GM13977 (cell line): Measurements from ENCODE around the gene NANOS2.

Experiments
- DNase-seq: peaks from one replicate; pipeline ENCODE4 v3.0.0; 2012; ENCODE audit warnings: low spot score
- in situ Hi-C: fragments of 300-500 bp; cut with MboI; formaldehyde crosslinking; loops from one replicate; pipeline ENCODE4 v1.12.0; 2022; ENCODE audit warnings: low sequenced_read_pairs, low pct_unique_long_range_greater_than_20kb, mixed read lengths, inconsistent platforms; ENCODE audit not compliant: unreplicated experiment
- TF ChIP-seq, protein P1 (sequence below): IDR thresholded peaks from 2 replicates; pipeline ENCODE4 v1.5.1; 2012; ENCODE audit warnings: mild to moderate bottlenecking, control low read depth; ENCODE audit not compliant: insufficient read depth; ENCODE audit errors: extremely low read depth, missing control alignments

Gene NANOS2

DNA sequence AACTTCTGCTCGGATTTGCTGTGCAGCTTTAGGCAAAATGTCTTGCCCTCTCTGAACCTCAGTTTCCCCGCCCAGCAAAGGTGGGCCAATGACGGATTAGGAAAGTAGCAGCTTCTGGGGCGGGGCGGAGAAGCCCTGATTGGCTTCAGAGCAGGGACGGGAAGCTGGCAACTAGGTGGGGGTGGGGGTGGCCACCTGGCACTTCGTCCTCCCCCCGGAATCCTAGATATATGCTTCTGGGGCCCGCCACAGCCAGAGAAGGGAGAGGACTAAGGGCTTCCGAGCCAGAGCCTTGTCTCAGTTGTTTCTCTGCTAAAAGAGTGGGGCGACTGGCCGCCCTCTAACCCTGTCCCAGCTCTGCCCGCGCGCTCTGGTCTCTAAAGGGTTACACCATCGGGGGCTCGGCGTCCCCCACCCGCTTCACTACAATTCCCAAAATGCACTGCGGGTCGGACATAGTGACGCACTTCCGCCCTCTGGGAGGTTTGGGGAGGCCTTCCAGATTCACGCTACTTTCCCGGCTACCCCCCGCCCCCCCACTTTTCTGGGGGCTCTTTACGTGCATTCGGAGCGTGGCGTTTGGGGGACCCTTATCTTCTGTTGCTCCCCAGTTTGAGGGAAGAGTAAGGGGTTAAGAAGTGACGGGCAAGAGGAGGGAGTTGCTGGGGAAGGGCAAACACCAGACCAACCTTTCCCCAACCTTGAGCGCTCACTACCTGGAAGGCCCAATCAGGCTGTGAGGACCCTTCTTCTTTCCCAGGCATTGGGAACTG is 28.0 kb downstream of the NANOS2 start:
- peak; percentile 95 for DNase-seq
- TF ChIP-seq, protein P1, sequence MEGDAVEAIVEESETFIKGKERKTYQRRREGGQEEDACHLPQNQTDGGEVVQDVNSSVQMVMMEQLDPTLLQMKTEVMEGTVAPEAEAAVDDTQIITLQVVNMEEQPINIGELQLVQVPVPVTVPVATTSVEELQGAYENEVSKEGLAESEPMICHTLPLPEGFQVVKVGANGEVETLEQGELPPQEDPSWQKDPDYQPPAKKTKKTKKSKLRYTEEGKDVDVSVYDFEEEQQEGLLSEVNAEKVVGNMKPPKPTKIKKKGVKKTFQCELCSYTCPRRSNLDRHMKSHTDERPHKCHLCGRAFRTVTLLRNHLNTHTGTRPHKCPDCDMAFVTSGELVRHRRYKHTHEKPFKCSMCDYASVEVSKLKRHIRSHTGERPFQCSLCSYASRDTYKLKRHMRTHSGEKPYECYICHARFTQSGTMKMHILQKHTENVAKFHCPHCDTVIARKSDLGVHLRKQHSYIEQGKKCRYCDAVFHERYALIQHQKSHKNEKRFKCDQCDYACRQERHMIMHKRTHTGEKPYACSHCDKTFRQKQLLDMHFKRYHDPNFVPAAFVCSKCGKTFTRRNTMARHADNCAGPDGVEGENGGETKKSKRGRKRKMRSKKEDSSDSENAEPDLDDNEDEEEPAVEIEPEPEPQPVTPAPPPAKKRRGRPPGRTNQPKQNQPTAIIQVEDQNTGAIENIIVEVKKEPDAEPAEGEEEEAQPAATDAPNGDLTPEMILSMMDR: no peak
- in situ Hi-C loops: no loop called here

DNA sequence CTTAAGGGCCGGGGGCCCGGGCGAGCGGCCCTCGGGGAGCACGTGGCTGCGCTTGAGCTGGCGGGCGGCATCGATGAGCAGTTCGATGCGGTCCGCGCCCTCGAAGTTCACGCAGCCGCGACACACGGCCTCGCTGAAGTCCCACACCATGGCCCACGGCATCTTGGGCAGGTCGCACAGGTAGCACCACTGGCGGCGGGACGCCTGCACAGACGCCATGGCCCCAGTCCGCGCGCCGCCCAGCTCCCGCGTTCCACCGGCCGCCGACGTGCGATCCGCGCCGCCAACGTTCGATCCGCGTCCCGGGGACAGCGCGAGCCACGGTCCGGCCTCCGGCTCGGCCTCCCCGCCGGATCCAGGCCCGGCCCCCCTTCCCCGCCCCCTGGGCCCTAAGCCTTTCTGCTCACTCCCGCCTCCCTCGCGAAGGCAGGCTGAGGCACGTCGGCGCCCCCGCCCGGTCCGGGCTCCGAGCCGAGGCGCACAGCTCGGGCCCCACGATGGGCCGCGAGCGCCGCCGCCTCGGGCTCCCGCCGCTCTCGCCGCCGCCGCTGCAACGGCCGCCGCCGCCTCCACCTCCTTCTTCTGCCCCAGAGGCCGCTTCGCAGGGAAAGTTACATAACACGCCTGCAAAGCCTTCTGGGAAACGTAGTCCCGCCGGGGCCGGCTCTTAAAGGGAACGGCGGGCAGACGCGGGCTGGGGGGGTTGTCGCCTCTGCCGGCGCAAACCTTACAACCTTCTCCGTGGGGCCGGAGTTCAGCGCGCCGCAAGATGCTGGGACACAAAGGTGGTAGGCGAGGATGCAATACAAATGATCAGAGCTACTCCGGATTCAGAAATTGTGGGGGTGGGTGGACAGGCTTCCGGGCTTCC is 28.8 kb downstream of the NANOS2 start, which contains the start of gene IRF2BP1:
Gene IRF2BP1 (minus strand): TSS at position 586 of the 871 bp plus-strand sequence. CDS start 367 bp downstream, at position 219.
- TF ChIP-seq, protein P1: peak; percentile 0
- DNase-seq: peak; percentile 93
- in situ Hi-C loops: no loop called here

DNA sequence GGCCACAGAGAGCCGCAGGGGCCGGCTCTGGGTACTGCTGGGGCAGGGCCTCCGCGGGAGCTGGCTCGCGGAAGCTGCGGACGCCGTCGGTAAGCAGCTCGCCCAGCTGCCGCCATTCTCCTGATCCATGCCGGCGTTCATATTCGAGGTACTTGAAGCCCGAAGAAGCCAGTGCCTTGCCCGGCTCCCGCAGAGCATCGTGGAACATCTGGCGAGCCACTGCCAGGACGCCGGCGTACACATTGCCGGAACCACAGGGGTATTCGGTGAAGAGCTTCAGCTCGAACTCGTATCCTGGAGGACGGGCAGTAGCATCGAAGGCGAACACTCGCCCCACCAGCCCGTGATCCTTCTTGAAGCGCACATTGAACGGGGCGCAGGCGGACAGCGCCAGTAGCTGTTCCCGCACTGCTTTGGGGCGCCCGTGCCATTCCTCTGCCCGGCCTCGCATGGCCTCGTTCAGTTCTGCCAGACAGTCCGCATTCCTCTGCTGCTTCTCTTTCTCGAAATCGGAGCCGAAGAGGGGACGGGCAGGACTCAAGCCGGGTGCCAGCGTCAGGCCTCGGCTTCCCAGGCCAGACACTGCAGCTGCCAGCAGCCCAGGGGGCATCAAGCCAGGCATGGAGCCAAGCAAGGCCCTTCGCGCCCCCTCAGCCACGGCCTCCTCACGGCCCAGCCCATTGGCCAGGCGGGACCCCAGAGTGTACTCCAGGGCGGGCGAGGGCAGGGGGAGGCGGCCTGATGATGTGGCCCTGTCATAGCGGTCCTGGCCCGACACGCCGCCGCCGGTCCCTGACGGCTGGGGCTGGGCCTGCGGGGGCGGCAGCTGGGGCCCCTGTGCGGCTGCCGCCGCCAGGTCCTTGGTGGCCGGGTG is 29.7 kb downstream of the NANOS2 start:
- in situ Hi-C loops: no loop called here
- TF ChIP-seq, protein P1: no peak
- DNase-seq: peak; percentile 67

DNA sequence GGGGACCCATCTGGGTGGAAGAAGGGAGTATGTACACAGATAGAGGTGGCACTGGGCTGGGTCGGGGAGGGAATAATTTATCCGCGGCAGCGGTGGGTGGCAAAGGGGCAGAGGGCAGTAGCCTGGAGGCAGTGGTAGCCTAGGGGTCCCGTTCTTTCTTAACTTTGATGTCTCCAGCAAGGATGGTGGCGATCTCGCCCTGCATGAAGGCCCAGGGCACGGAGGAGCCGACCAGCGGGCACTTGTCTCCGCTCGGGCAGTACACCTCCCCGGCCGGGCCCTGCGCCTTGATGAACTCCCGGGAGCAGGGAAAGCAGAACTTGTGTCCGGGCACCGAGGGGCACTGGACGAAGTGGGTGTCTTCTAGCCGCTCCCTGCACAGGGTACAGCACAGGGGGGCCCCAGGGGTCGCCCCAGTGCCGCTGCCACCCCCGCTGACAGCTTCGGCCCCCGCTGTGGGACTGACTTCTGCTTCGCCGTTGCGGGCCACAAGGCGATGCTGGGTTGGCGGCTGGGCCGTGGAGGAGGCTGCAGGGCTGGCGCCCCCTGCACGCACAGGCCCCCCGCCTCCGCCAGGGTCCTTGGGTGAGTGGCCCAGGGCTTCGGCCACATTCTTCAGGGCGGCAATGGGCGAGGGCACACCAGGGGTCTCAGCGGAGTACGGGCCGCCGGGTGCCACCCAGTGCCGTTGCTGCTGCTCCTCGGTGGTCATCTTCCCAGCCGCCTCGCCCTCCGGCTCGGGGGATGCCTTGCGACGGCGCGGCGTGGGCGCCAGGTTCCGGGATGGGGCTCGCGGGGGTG is 30.5 kb downstream of the NANOS2 start:
- in situ Hi-C loops: no loop called here

DNA sequence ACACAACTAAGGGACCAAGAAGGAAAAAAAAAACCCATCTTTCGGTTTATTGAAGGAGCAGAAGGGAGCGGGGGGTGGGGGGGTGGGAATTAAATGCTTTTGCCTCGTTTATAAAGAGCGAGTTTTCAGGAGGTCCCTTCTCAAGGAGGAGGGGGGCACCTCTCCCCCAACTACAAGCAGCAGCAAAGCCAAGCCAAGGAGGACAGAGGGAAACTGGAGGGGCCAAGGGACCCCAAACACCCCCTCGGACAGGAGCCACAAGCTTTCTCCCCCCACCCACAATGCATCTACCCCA is 31.0 kb downstream of the NANOS2 start:
- in situ Hi-C loops: no loop called here
- no peak for DNase-seq
- TF ChIP-seq, protein P1: no peak

More for the DNA sequence above, 30.5 kb downstream of the NANOS2 start:
- DNase-seq: no peak
- TF ChIP-seq, protein P1: no peak
